ENCODE data around the gene EEF1G.

DNA sequence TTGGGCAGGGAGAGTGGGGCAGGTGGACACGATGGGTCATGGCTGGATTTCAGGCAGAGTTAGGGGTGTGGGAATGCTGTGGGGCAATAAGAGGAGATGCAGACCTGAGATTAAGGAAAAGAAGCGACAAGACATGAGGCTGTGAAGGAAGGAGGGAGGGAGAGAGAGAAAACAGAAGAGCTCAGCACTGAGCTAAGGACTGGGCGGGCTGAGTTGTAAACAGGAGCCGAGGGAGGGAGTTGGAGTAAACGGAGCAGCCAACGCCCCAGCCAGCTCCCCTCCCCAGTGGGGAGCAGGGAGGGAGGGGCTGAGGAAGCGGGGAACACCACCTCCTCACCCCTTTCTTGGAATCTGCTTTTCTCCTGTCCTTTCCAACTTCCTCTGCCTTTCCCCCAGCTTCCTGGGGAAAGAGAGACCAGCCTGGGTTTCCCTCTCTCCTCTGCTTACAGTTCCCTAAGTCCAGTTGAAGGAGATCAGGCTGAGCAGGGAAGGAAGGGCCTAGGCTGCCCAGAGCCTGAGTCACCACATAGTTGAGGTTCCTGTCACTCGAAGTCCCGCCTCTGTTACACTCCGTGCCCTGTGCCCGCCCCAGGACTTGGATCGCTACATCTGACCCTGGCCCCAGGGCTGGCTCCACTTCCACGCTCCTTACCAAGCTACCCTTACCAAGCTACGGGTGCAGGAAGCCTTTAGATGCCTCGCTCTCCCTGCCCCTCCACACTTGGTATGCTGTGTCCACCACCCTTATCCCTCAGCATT is 20.4 kb downstream of the EEF1G start:
- TF ChIP-seq POLR2A (IDR thresholded peaks at IDR 0.05) (peak; percentile 13 to 63), EP300 (IDR thresholded peaks at IDR 0.05) (peak in 1 of 4 donors; percentile 43), POLR2AphosphoS5 (IDR thresholded peaks at IDR 0.05) (peak in 3 of 4 donors; percentile 82 to 85 (median 83))
- TF ChIP-seq, protein P1, sequence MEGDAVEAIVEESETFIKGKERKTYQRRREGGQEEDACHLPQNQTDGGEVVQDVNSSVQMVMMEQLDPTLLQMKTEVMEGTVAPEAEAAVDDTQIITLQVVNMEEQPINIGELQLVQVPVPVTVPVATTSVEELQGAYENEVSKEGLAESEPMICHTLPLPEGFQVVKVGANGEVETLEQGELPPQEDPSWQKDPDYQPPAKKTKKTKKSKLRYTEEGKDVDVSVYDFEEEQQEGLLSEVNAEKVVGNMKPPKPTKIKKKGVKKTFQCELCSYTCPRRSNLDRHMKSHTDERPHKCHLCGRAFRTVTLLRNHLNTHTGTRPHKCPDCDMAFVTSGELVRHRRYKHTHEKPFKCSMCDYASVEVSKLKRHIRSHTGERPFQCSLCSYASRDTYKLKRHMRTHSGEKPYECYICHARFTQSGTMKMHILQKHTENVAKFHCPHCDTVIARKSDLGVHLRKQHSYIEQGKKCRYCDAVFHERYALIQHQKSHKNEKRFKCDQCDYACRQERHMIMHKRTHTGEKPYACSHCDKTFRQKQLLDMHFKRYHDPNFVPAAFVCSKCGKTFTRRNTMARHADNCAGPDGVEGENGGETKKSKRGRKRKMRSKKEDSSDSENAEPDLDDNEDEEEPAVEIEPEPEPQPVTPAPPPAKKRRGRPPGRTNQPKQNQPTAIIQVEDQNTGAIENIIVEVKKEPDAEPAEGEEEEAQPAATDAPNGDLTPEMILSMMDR (IDR thresholded peaks at IDR 0.05) = no peak

Measured in sigmoid colon (tissue), 4 donors.